Measurements from ENCODE around the gene RFTN1.

RFTN1 gene

DNA sequence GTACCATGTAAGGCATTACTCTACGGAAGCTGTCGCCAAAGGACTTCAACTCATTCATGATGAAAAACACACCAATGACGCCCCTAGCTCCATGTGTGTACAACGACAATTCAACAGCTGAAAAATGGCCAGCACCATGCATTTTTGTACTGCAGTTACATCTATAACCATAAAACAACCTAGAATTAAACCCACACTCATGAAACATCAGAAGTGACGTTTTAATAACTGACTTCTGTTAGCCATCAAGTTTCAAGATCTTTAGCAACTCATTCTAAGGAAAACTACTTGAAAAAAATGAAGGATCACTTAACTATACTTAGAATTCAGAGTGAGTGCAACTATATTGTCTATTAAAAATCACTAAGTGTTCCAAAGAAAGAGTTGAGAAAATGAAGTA lies 84.9 kb downstream of the RFTN1 start:
- DNase-seq, result no peak

- peak; percentile 34 for DNase-seq
Measured at GRCh38 chr3:16427103-16427965, 86.2 kb downstream of the RFTN1 start.

GRCh38 chr3:16426665-16427064 lies 86.8 kb downstream of the RFTN1 start:
- DNase-seq, result no peak

DNA sequence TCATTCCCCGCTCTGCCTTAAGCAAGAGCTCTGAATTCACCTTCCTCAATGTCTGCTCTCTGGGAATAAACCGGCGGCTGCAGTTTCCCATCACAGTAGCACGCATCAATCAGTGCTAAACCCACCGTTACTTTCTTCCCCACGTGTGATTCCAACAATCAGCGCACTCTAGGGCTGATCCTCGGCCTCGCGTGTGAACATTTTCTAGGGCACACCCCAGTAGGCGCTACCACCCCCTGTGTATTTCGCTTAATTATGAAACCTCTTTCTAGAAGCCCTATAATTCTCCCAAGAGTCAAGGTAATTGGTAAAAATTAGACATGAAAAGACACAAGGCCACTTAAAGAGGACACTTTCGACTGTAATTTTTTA lies 87.5 kb downstream of the RFTN1 start:
- DNase-seq, result no peak

- DNase-seq, result no peak
Measured at GRCh38 chr3:16425398-16426028, 88.0 kb downstream of the RFTN1 start.

DNA sequence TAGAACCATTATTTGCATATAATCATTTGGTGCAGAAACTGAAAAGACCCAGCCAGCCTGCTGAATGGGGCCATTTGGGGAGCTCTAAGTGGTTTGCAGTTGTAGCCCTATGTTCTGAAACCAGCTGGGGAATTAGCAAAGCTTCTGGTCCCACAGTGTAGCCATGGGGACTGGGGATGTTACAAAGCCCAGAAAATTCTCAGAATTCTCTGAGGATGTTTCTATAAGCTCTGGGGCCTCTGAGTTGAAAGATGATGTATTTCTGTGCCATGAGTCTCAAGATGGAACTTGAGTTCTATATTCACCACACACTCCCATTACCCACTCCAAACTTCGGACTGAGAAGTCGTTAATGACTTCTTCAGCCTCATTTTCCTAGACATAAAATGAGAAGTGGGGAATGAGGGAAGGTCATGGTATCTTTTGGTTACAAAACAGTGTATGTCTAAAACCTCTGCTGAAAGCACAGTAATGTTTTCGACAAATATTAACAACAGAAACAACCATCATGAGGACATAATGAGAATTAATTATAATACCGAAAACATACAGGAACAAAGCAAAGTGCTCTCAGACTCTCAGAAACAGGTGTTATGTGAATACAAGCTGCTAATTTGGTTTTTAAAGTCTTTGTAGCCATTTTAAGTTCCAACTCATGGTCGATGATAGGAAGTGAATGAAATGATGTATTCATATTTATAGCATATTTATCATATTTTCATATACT lies 89.4 kb downstream of the RFTN1 start:
- no peak for DNase-seq

- peak; percentile 84 for DNase-seq
Measured at GRCh38 chr3:16423298-16423697, 90.2 kb downstream of the RFTN1 start.

DNA sequence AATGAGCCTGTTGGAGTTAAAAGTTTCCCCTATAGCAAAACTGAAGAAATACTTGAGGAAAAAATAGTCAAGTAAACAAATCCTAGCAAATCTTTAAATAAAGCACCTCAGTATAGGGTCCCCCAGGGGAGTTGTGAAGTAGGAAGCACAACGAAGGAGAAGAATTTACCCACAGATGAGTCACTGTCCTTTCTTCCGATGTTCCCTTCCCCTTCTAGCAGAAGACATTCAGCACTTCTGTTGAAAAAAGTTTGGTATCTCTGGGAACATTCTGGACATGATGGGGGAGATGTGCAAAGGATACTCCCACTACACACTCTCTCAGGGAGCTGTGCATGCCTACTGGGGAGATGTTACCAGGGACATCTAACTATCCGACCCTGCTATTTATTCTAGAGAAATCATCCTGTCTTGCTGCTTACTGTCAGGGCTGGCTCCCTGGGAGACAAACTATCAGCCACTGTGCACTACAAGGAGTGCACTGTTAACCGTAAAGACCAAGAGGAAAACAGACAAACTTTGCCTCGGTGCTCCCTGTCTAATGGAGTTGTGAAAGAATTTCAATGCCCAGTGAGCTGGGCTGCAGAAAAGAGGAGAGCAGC lies 93.8 kb downstream of the RFTN1 start:
- DNase-seq, result no peak

GRCh38 chr3:16417945-16418739 lies 95.4 kb downstream of the RFTN1 start:
- DNase-seq, result no peak

DNA sequence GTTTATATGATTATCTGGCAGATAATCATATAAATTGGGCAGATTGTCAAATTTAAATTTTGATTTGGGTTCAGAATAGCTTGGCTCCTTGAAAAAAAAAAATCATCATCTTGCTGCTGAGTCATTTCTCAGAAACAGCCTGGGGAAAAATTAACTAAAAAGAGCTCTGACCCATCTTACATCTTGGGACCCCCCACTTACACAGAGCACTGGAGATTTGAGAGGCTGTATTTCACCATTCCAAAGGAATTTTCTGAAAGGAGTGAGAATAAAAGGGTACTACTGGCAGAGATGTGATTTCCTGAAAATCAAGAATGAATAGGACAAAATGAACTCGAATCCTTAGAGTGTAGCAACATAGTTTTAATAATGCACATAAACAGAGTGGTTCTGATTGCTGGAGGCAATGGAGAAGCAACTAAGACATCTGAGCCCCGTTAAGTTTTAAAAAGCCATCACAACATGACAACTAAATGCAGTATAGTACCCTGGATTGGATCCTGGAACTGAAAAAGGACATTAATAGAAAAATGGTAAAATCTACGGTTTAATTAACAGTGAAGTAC lies 97.5 kb downstream of the RFTN1 start:
- no peak for DNase-seq

DNA sequence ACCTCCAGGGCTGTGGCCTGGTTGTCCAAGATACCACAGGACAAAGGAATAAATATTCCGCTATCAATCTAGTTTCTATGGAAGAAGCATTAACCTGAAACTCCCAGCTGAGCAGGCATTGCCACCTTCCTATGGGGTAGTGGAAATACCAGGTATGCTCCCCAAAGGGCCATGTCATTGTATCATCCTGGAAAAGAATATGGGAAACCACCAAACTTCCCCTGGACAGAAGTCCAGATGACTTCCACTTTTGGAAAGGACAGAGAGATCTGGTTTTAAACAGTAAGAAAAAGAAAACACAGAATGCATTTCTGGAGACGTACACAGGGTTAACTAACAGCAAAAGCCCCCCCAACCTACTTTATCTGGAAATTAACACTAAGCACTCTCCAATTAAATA lies 100.2 kb downstream of the RFTN1 start:
- no peak for DNase-seq

DNA sequence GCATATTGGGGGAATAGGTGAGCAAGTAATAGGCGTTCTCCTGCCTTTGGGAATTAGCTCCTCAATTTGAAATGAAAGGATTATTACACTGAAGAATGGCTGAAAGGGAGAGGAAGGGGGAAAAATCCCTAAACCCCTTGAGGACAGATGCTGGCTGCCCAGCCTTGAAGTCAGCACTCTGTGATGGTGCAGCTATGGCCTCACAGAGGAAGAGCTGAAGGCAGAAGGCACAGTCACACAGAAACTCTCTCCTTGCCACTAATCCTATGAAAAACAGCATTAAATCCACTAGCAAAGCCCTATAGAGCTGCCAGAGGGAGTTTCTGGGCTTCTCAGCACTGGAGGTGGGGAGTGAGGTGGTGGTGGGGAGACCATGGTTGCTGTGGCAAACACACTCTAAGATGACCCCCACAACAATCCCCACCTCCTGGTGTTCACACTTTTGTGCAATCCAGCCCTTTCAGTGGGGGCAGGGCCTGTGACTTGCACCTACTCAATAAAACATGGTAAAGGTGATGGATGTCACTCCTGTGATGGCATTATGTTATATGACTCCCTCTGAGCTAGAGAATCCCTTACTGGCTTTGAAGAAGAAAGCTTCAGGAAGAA lies 101.2 kb downstream of the RFTN1 start:
- no peak for DNase-seq

GRCh38 chr3:16411441-16411840 lies 102.1 kb downstream of the RFTN1 start:
- no peak for DNase-seq

DNA sequence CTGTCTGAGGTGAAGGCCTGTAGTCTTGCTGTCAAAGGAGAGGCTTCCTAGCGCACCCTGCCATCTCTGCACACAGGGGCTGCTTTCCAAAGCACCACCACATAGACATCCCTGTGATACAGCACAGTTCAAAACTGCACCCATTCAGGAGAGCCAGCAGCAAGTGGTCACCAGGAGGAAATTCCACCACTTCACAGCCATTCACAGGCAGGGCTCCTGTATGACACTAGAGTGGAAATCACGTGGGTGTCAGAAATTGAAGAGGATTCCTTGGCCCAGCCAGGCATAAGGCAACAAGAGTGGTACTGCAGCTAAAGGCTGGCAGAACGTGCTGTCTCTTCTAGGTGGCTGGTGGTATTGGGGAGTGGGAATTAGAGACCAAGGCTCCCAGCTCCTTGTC lies 102.8 kb downstream of the RFTN1 start:
- no peak for DNase-seq

DNA sequence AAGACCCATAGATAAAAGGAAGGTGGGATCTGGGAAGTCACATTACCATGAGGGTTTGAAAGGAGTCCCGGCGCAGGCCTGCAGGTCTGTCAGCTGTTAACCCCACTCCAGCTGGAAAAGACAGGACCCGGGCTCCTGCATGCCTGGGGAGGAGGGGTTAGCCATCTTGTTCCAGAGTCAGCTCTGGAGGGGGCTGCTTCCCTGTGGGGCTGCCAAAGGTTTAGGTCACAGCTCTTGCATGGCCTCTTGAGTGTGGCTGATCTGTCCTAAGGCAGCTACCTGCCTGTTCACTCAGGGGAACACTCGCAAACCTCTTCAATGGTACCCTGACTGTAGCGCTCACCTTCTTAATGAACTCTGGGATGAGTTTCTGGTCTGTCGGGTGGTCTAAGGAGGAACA lies 104.5 kb downstream of the RFTN1 start:
- no peak for DNase-seq

- DNase-seq, result no peak
Measured at GRCh38 chr3:16407366-16407765, 106.1 kb downstream of the RFTN1 start.

- no peak for DNase-seq
Measured at GRCh38 chr3:16406579-16406978, 106.9 kb downstream of the RFTN1 start.

DNA sequence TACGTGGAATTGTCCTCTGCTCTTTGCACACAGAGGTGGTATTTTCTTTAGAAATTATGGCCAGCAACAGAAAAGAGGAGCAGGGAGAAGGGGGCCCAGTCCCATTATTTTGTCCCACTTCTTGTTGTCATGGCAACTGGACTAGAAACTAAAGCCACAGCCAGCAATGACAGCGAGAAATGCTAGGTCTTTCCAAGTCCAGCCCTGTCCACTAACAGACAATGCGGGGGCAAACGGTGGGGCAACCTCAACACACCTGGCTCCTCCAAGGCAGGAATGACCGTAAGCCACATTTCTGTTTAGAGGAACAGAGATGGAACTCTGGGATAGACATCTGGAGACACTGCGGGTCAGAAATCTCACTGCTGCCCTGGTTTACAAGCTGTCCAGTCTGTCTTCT lies 107.3 kb downstream of the RFTN1 start:
- no peak for DNase-seq

GRCh38 chr3:16404349-16404895 lies 109.1 kb downstream of the RFTN1 start:
- DNase-seq, result no peak

- no peak for DNase-seq
Measured at GRCh38 chr3:16402451-16402850, 111.0 kb downstream of the RFTN1 start.

DNA sequence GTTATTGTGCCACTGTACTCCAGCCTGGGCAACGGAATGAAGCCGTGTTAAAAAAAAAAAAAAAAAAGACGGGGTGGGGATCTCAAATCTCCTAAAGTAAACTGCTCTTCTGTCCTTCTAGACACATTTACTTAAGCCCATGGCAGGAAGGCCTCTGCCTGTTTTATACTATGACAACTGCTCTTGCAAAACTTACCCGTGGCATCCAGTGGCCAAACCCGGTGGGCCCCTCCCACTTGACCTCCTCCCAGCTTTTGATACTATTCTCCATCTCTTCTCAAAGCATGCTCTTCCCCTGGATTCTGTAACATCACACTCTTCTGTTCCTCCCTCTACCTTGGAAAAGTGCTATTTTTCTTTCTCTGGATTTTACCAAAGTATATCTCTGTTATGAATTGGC lies 112.2 kb downstream of the RFTN1 start:
- DNase-seq, result no peak

All from DMS53 (cell line).